Fibroblast of the aortic adventitia (primary cell): ENCODE measurements around the gene SMG9. TPM values are rescaled to one million over a fixed set of nuclear protein-coding genes. Genes with fewer than 3 reads are reported as not detected.
A peak's percentile ranks its signal among the peaks of the same experiment; 100 is the strongest.
"Not testable (repeated sequence)": the region's sequence is repeated elsewhere in the genome, so short reads cannot be mapped to it uniquely, and the experiment has no call there.

ENCODE experiments used
- DNase-seq: peaks from one replicate; pipeline ENCODE4 v3.0.0-alpha.2; 2010; ENCODE audit warnings: low read depth
- H3K4me3 ChIP-seq: 2 replicates; pipeline ENCODE4 v1.5.1; 2011; ENCODE audit warnings: low read depth, mild to moderate bottlenecking, control low read depth, low read length, moderate library complexity
- CTCF ChIP-seq: IDR thresholded peaks from 2 replicates; pipeline ENCODE4 v1.5.1; 2011; ENCODE audit warnings: mild to moderate bottlenecking, low read length, control low read depth, inconsistent platforms; ENCODE audit not compliant: insufficient read depth
- total RNA-seq: library from RNA; depleted of rRNA; stranded (reverse); fragments of >200 nt; gene quantifications from 2 replicates; pipeline ENCODE4 v1.2.3, GENCODE V29; 2012; ENCODE audit warnings: low replicate concordance

Gene SMG9
- total RNA-seq, 1 donor = 25.0 TPM

DNA sequence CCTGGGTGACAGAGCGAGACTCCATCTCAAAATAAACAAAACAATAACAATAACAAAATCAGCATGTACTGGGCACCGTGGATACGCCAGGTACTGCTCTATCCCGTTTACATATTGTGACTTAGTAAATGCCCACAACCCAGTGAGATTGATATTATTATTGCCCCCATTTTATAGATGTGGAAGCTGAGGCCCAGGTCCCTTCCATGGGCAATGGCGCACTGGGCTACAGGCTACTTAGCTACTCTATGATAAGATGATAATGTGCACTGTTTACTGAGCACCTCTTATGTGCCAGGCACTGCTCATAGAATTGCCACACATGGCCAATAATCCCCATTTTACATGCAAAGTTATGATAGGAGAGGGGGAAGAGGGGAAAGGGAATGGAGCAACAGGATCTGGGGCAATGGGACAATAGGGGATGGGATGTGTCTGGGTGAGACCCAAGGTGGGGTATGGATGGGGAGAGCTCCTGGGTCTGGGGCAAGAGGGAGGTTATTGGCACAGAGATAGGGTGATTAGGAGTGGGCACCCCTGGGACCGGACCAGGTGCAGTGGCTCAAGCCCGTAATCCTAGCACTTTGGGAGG lies 20.6 kb upstream of the SMG9 start:
- no peak for TF ChIP-seq CTCF
- no peak for DNase-seq
- no peak overlapping the region for H3K4me3 ChIP-seq

DNA sequence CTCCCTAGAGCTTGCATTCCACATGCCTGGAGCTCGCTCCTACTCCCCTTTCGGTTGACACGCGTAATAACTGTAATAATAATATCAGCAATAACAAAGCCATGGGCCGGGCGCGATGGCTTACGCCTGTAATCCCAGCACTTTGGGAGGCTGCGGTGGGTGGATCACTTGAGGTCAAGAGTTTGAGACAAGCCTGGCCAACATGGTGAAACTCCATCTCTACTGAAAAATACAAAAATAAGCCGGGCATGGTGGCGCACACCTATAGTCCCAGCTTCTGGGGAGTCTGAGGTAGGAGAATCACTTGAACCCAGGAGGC lies 20.1 kb upstream of the SMG9 start:
- peak; percentile 55 for DNase-seq
- H3K4me3 ChIP-seq = not testable (repeated sequence)

- no peak overlapping the region for H3K4me3 ChIP-seq
- peak; percentile 59 for TF ChIP-seq CTCF
Observed at GRCh38 chr19:43774103-43774939, 19.6 kb upstream of the SMG9 start.

DNA sequence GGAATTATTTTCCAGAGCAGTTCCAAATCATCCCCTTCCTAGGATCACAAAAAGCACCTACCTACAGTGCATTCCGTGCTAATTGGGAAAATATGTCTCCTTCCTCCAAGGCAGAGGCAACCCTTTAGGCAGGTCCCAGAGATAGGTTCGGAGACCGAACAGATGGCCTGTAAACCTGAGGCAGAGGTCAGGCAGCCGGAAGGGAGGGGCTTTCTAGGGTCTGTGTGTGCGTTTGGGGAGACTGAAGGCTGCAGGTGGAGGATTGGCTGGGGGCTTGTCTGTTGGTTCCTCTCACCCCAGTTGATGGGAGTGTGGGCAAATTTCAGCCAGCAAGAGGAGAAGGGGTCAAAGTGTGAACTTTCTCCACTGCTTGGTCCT lies 19.0 kb upstream of the SMG9 start:
- DNase-seq = no peak
- no peak overlapping the region for H3K4me3 ChIP-seq

More at GRCh38 chr19:43774103-43774939, 19.6 kb upstream of the SMG9 start:
- peak; percentile 58 for DNase-seq

DNA sequence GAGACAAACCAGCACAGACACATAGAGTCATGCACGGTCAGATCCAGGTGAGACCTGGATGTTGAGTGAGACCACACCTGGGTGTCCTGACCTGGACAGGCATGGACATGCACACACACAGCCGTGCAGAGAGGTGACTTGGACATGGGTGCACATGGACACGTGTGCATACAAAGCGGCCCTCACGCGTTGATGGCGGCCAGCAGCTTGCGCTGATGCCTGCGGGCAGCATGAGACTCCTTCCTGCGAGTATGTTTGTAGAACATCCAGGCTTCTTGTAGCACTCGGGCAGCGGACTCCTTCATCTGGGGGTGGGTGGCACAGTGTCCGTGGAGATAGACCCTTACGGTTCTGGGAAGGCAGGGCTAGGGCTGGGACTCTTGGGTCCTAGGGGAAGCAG lies 14.5 kb upstream of the SMG9 start:
- TF ChIP-seq CTCF = no peak
- no peak overlapping the region for H3K4me3 ChIP-seq
- no peak for DNase-seq

More for the DNA sequence above, 19.0 kb upstream of the SMG9 start:
- TF ChIP-seq CTCF = no peak

DNA sequence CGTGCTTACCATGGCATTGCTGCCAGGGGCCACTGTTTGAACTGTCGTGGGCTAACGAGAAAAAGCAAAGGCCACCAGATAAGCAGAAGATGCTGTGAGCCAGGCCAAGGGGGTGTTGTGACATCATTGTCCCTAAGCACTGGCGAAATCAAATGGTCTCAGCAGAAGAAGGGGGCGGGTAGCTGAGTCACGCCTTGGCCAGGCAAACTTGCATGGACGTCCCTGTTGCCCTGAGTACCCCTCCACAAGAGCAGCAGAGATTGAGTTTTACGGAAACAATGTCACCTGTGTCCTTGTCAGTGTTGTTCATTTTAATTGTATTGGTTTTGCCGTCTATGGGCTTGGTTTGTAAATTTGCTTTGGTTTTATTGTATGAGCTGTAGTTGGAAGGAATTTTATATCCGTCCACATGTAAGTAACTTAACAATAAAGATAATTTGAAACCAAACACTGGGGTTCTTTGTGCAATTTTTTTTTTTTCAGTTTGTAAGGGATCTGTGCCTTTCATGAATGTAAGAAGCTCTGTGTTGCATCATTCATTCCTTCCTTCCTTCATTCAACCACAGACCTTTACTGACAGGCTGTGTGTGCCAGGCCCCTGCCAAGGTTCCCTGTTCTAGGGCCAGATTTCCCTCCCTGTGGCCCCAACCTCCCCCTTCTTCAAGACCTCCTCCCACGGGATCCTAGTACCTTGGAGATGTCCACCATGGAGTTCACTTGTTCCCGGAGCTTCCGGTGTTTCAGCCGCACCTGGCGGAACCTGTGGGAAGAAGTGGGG lies 13.7 kb upstream of the SMG9 start:
- peak; percentile 28 for DNase-seq
- TF ChIP-seq CTCF = no peak
- no peak overlapping the region for H3K4me3 ChIP-seq

GRCh38 chr19:43767818-43768217 lies 13.1 kb upstream of the SMG9 start:
- DNase-seq = peak; percentile 34
- TF ChIP-seq CTCF = no peak
- H3K4me3 ChIP-seq = no peak overlapping the region
